K562 (cell line): ENCODE results near the gene SLC35A4. TPM values are rescaled to one million over a fixed set of nuclear protein-coding genes. Genes with fewer than 3 reads are reported as not detected.

Experiments
- CHD7 ChIP-seq: fragments of 200-600 bp; sonication (generic); IDR thresholded peaks from one replicate; pipeline ENCODE4 v1.6.1; 2012; ENCODE audit warnings: mild to moderate bottlenecking, low read depth, low read length, inconsistent platforms
- E2F5 ChIP-seq: sonication (generic); formaldehyde crosslinking; IDR thresholded peaks from 2 replicates; pipeline ENCODE4 v1.8.0; 2022; ENCODE audit warnings: mild to moderate bottlenecking, missing genetic modification reagents
- HSF4 ChIP-seq: fragments of 250-450 bp; sonication (Bioruptor Pico); IDR thresholded peaks from 2 replicates; pipeline ENCODE4 v2.1.2; 2022; ENCODE audit warnings: mild to moderate bottlenecking, moderate library complexity, borderline replicate concordance
- MTA3 ChIP-seq: fragments of 450-650 bp; formaldehyde crosslinking; IDR thresholded peaks from 2 replicates; pipeline ENCODE4 v1.6.1; 2017; ENCODE audit warnings: mild to moderate bottlenecking, borderline replicate concordance
- polyA plus RNA-seq, 8 experiments: library from polyadenylated mRNA; depleted of rRNA in 4 of 8; stranded (reverse) in 5 of 8; unstranded in 3 of 8; fragments of >200 nt; fragmentation: Nextera tagmentation in 2 of 8; fragmentation: Illumina TruSeq in 1 of 8; extraction: Ambion mirVana in 2 of 8; extraction: Trizol in 1 of 8; gene quantifications; 2 replicates each; pipeline versions ENCODE4 v1.2.1 to v1.2.3, GENCODE V29; 2011 to 2014; ENCODE audit warnings: inconsistent platforms in 1 of 8, missing spikeins in 1 of 8
- total RNA-seq, 7 experiments: library from RNA; depleted of rRNA in 6 of 7; stranded (reverse); fragments of >200 nt in 6 of 7; fragmentation: Illumina TruSeq in 2 of 7; extraction: Trizol in 2 of 7; gene quantifications; 2 replicates each; pipeline versions ENCODE4 v1.2.1 to v1.2.3, GENCODE V29; 2011 to 2021; ENCODE audit warnings: low replicate concordance in 1 of 7

The SLC35A4 gene
- total and polyA plus RNA-seq, 9 of the 15 experiments (the other 6 are each of a cell fraction or from before 2014, with no cell fraction given) = 21.8 to 171 (median 42.5) TPM

- TF ChIP-seq CHD7 = no peak
- TF ChIP-seq E2F5 = no peak
- no peak for TF ChIP-seq MTA3
- TF ChIP-seq HSF4 (CRISPR knock-in tag) = no peak
Measured at GRCh38 chr5:140561753-140562523, 2.7 kb upstream of the SLC35A4 start (continued).
